Measurements from ENCODE around the gene EFCC1.

DNA sequence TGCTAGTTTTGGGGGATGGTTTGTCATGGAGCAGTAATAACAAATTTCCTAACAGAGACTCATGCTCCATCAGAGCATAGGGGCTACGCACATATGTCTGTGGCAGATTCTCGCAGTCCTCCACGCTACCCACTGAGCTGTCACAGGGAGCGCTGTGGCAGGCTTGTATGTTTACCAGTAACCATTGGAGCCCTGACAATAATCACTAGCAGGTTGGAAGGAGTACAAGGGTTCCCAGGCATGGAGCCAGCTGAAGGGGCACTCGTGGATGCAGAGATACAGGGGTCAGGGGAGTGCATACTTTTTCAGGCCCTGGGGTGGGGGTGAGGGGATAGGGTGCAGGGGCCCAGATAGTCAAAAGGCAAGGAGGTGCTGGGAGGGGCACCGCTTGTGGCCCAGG is 51.6 kb downstream of the EFCC1 start:
- TF ChIP-seq CTCF (conservative IDR thresholded peaks at IDR 0.05; ENCODE audit: low read length) (no peak), EZH2phosphoT487 (IDR thresholded peaks at IDR 0.05; ENCODE audit: borderline replicate concordance, low read depth, low read length) (no peak)

All from OCI-LY7 (cell line).